Bronchial epithelial cell (primary cell): ENCODE results near the gene CXCR6. TPM values are rescaled to one million over a fixed set of nuclear protein-coding genes. Genes with fewer than 3 reads are reported as not detected.

ENCODE experiments used
- DNase-seq: peaks from one replicate; pipeline ENCODE4 v3.0.0-alpha.2; 2010; ENCODE audit warnings: low read depth
- FAIRE-seq: peaks from 2 replicates; lab custom pipeline; 2011; peaks lifted over from hg19 to GRCh38; lab: Jason Lieb, UNC
- H3K27me3 ChIP-seq: 2 replicates; pipeline ENCODE4 v1.5.1; 2011; ENCODE audit warnings: low read length; ENCODE audit not compliant: control insufficient read depth, insufficient read depth
- H3K36me3 ChIP-seq: 2 replicates; pipeline ENCODE4 v1.5.1; 2011; ENCODE audit warnings: low read length; ENCODE audit not compliant: control insufficient read depth, insufficient read depth
- H3K4me3 ChIP-seq: 2 replicates; pipeline ENCODE4 v1.5.1; 2011; ENCODE audit warnings: mild to moderate bottlenecking, low read depth, low read length, control low read depth
- total RNA-seq: library from RNA; depleted of rRNA; stranded (reverse); fragments of >200 nt; gene quantifications from 2 replicates; pipeline ENCODE4 v1.2.1, GENCODE V29; 2014
- TF ChIP-seq, protein P1 (sequence below): IDR thresholded peaks from 2 replicates; pipeline ENCODE4 v1.5.1; 2011; ENCODE audit warnings: mild to moderate bottlenecking, moderate library complexity, low read length, control low read depth, inconsistent platforms; ENCODE audit not compliant: insufficient read depth, severe bottlenecking

CXCR6 gene
- total RNA-seq, 1 donor from 2014 or later = not detected

DNA sequence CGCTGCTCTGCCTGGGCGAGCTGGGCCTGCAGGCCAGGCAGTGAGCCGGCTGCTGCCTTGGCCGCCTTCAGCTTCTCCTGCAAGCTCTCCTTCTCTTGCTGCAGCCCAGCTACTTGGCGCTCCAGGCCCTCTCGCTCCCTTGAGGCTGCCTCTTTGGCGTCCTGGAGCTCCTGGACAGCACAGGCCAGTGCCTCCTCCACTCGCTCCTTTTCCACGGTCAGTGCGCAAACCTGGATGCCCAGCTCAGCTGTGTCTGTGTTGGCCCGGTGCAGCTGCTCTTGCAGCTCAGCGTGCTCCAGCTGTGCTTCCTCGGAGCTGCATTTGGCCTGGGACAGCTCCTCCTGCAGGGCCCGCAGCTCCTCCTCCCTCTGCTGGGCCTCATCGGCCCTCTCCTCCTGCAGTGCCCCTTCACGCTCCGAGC, 23.1 kb downstream of the CXCR6 start:
- TF ChIP-seq, protein P1, sequence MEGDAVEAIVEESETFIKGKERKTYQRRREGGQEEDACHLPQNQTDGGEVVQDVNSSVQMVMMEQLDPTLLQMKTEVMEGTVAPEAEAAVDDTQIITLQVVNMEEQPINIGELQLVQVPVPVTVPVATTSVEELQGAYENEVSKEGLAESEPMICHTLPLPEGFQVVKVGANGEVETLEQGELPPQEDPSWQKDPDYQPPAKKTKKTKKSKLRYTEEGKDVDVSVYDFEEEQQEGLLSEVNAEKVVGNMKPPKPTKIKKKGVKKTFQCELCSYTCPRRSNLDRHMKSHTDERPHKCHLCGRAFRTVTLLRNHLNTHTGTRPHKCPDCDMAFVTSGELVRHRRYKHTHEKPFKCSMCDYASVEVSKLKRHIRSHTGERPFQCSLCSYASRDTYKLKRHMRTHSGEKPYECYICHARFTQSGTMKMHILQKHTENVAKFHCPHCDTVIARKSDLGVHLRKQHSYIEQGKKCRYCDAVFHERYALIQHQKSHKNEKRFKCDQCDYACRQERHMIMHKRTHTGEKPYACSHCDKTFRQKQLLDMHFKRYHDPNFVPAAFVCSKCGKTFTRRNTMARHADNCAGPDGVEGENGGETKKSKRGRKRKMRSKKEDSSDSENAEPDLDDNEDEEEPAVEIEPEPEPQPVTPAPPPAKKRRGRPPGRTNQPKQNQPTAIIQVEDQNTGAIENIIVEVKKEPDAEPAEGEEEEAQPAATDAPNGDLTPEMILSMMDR = no peak
- peaks cover 40% of the 10 kb centered on the region for H3K36me3 ChIP-seq
- FAIRE-seq = no peak

GRCh38 chr3:45966950-45967640, 23.8 kb downstream of the CXCR6 start:
- DNase-seq (no peak), FAIRE-seq (no peak)
- TF ChIP-seq, protein P1 = no peak
- H3K27me3 ChIP-seq = no peaks in the 10 kb centered on the region
- H3K36me3 ChIP-seq = peaks cover 40% of the 10 kb centered on the region
- H3K4me3 ChIP-seq = no peak overlapping the region

More for the DNA sequence above, 23.1 kb downstream of the CXCR6 start:
- Histone ChIP-seq H3K4me3 (no peak overlapping the region), H3K27me3 (no peaks in the 10 kb centered on the region)
- no peak for DNase-seq

- Histone ChIP-seq H3K36me3 (peaks cover 37% of the 10 kb centered on the region), H3K27me3 (no peaks in the 10 kb centered on the region), H3K4me3 (no peak overlapping the region)
- TF ChIP-seq, protein P1 = no peak
- DNase-seq (no peak), FAIRE-seq (no peak)
Measured at GRCh38 chr3:45967724-45968123, 24.5 kb downstream of the CXCR6 start.

DNA sequence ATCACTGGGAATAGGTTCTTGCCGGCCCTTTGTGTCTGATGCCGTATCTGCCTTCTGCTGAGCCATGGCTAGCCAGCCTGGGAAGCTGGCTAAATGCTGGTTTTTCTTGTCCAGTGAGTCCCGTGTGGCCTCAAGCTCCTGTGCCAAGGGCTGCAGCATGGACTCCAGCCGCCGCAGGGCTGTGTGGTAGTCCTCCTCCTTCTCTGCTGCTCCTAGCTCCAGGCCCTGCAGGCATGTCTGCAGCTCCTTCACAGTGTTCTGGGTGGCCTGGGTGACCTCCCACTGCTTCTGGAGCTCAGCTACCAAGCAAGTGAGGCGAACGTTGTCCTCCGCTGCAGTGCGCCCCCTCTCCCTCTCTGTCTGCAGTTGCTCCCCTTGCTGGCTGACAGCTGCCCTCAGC, 24.9 kb downstream of the CXCR6 start:
- Histone ChIP-seq H3K4me3 (no peak overlapping the region), H3K27me3 (no peaks in the 10 kb centered on the region), H3K36me3 (peaks cover 33% of the 10 kb centered on the region)
- TF ChIP-seq, protein P1 = no peak
- DNase-seq (no peak), FAIRE-seq (no peak)

- DNase-seq = peak; percentile 38
- Histone ChIP-seq H3K27me3 (no peaks in the 10 kb centered on the region), H3K4me3 (no peak overlapping the region), H3K36me3 (peaks cover 31% of the 10 kb centered on the region)
- TF ChIP-seq, protein P1 = no peak
- no peak for FAIRE-seq
Measured at GRCh38 chr3:45968706-45969105, 25.4 kb downstream of the CXCR6 start.

- Histone ChIP-seq H3K27me3 (no peaks in the 10 kb centered on the region), H3K4me3 (no peak overlapping the region), H3K36me3 (peaks cover 29% of the 10 kb centered on the region)
- DNase-seq (no peak), FAIRE-seq (no peak)
- TF ChIP-seq, protein P1 = no peak
Measured at GRCh38 chr3:45969116-45969515, 25.9 kb downstream of the CXCR6 start.
